22Rv1 (cell line): Measurements from ENCODE around the gene PNKP.

Source experiments
- CTCF ChIP-seq: fragments of 450-650 bp; IDR thresholded peaks from 2 replicates; pipeline ENCODE4 v1.5.1; 2017; ENCODE audit warnings: mild to moderate bottlenecking
- ZFX ChIP-seq: fragments of 450-650 bp; IDR thresholded peaks from 2 replicates; pipeline ENCODE4 v1.6.1; 2017; ENCODE audit warnings: antibody characterized with exemption, borderline replicate concordance

DNA sequence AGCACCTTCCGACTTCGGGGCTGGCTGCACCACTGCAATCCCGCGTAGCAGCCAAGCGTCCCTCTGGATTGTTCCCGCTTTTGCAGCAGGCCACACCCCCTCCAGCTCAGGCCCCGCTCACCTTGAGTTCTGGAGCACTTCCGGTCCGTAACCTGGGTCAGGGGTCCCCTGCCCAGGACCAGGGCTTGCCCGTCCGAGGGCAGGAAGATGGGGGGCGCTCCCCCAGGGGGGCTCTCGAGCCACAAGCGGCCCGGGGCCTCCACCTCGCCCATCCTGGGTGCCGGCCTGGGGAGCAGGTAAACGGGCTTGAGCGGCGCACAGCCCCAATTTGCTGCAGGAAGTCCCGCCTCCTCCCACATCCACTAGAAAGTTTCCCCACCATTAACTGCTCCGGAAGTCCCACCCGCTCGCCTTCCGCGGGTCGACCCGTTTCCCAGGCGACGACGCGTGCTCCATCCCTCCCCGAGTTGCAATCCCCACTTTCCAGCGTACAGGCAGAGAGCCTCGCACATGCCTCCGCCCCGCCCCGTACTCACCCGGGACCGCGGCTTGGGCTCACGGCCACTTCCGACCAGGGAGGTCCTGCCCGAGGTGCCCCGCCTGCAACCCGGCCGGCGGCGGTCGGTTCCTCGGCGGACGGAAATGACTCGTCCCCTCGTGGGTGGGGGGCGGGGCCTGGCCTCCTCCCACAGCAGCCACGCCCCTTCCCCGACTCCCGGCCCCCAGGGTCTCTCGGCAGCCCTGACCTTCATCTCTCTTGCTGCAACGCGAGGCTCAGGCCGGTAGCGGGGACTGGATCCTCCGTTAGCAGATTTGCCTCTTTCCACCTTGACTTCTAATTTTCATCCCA lies at the start of gene PNKP:
- TF ChIP-seq CTCF (no peak), ZFX (no peak)
